Cardiac fibroblast (primary cell): Measurements from ENCODE around the gene STX7.
A peak's percentile ranks its signal among the peaks of the same experiment; 100 is the strongest.

ENCODE experiments used
- DNase-seq, 2 donors: peaks; one replicate each; pipeline versions ENCODE4 v3.0.0 to v3.0.0-alpha.2; 2010; ENCODE audit warnings: low read depth in 2 of 2
- H3K4me3 ChIP-seq, 2 donors: replicated peaks in 1 of 2; 1 replicate in 1 of 2; 2 replicates in 1 of 2; pipeline ENCODE4 v1.5.1; 2011; ENCODE audit warnings: low read depth in 2 of 2, low read length in 2 of 2, mild to moderate bottlenecking in 2 of 2, moderate library complexity in 1 of 2
- CTCF ChIP-seq: IDR thresholded peaks from one replicate; pipeline ENCODE4 v1.5.1; 2011; ENCODE audit warnings: low read depth, mild to moderate bottlenecking, low read length, inconsistent platforms

Gene STX7

GRCh38 chr6:132400883-132401617, 111.9 kb downstream of the STX7 start, which contains the start of gene MOXD1:
Gene MOXD1, minus strand, starts transcription at chr6:132401475. Its CDS starts 49 bp downstream, at chr6:132401426.
- H3K4me3 ChIP-seq, result peak within 1 kb of the TSS; percentile 70 to 94
- no peak for TF ChIP-seq CTCF
- DNase-seq, result peak; percentile 54 to 56

- TF ChIP-seq CTCF, result no peak
- H3K4me3 ChIP-seq, result peak overlapping the region; percentile 70 to 94
- DNase-seq, result peak in 1 of 2 donors; percentile 18
Observed at GRCh38 chr6:132400555-132400882, 112.4 kb downstream of the STX7 start.

- no peak for TF ChIP-seq CTCF
- peak overlapping the region in 1 of 2 donors; percentile 94 for H3K4me3 ChIP-seq
- DNase-seq, result peak; percentile 24 to 70
Observed at GRCh38 chr6:132399376-132400074, 113.4 kb downstream of the STX7 start.
